OCI-LY3 (cell line): ENCODE data around the gene ELOVL2.

Source experiments
- H2AFZ ChIP-seq: fragments of 200-600, 300-600 bp; shearing (Covaris generic); 2 replicates; pipeline ENCODE4 v1.6.0; 2014; ENCODE audit warnings: antibody characterized with exemption, low read depth, low read length
- H3K27ac ChIP-seq: fragments of 200-600, 300-600 bp; sonication (generic); 2 replicates; pipeline ENCODE4 v1.5.1; 2014; ENCODE audit warnings: mild to moderate bottlenecking, low read length, moderate library complexity, mixed read lengths
- H3K27me3 ChIP-seq: fragments of 200-600, 300-600 bp; sonication (generic); 2 replicates; pipeline ENCODE4 v1.6.1; 2014; ENCODE audit warnings: low read depth, low read length, mixed read lengths
- H3K36me3 ChIP-seq: fragments of 200-600, 300-600 bp; sonication (generic); replicated peaks from 2 replicates; pipeline ENCODE3; 2014; ENCODE audit warnings: low read depth, low read length, mixed read lengths
- H3K4me1 ChIP-seq: fragments of 300-600, 200-600 bp; sonication (generic); 2 replicates; pipeline ENCODE4 v1.6.1; 2014; ENCODE audit warnings: low read length, mixed read lengths
- H3K4me2 ChIP-seq: fragments of 200-600, 300-600 bp; sonication (generic); 2 replicates; pipeline ENCODE4 v1.6.1; 2014; ENCODE audit warnings: low read length, mixed read lengths
- H3K4me3 ChIP-seq: fragments of 300-600, 200-600 bp; sonication (generic); 2 replicates; pipeline ENCODE4 v1.5.1; 2014; ENCODE audit warnings: antibody characterized with exemption, mild to moderate bottlenecking, low read length, moderate library complexity
- H3K79me2 ChIP-seq: fragments of 300-600, 200-600 bp; shearing (Covaris generic); 2 replicates; pipeline ENCODE4 v1.6.1; 2014; ENCODE audit warnings: mild to moderate bottlenecking, low read length, mixed read lengths
- H3K9ac ChIP-seq: fragments of 300-600, 200-600 bp; shearing (Covaris generic); 2 replicates; pipeline ENCODE4 v1.6.0; 2014; ENCODE audit warnings: mild to moderate bottlenecking, low read length, moderate library complexity
- H3K9me3 ChIP-seq: fragments of 200-600, 300-600 bp; shearing (Covaris generic); 2 replicates; pipeline ENCODE4 v1.6.1; 2014; ENCODE audit warnings: low read length, mixed read lengths; ENCODE audit not compliant: insufficient read depth
- H4K20me1 ChIP-seq: fragments of 200-600, 300-600 bp; sonication (generic); 2 replicates; pipeline ENCODE4 v1.6.1; 2016; ENCODE audit warnings: low read length, mixed read lengths; ENCODE audit not compliant: insufficient read depth
- CTCF ChIP-seq: fragments of 200-600, 300-600 bp; sonication (generic); IDR thresholded peaks from 2 replicates; pipeline ENCODE4 v1.5.1; 2014; ENCODE audit warnings: antibody characterized with exemption, low read length, low read depth
- EZH2phosphoT487 ChIP-seq: fragments of 200-600 bp; shearing (Covaris generic); IDR thresholded peaks from 2 replicates; pipeline ENCODE4 v1.6.1; 2018; ENCODE audit warnings: antibody characterized with exemption, mixed run types, low read depth

ELOVL2 gene

GRCh38 chr6:11012976-11013720 is 31.0 kb downstream of the ELOVL2 start:
- no peaks in the 10 kb centered on the region for H3K36me3 ChIP-seq
- H3K79me2 ChIP-seq, result no peaks in the 10 kb centered on the region
- no peak overlapping the region for H3K4me2 ChIP-seq
- no peak overlapping the region for H3K9ac ChIP-seq
- no peak overlapping the region for H3K4me3 ChIP-seq
- peaks cover 4% of the 10 kb centered on the region for H3K4me1 ChIP-seq
- H3K27me3 ChIP-seq, result no peaks in the 10 kb centered on the region
- H3K27ac ChIP-seq, result no peak overlapping the region
- TF ChIP-seq CTCF (no peak), EZH2phosphoT487 (no peak)
- no peaks in the 10 kb centered on the region for H4K20me1 ChIP-seq
- no peak overlapping the region for H2AFZ ChIP-seq
- no peaks in the 10 kb centered on the region for H3K9me3 ChIP-seq

GRCh38 chr6:11012295-11012754 is 31.8 kb downstream of the ELOVL2 start:
- peaks cover 9% of the 10 kb centered on the region for H3K4me1 ChIP-seq

GRCh38 chr6:11011787-11012234 is 32.3 kb downstream of the ELOVL2 start:
- Histone ChIP-seq H3K4me3 (no peak overlapping the region), H4K20me1 (no peaks in the 10 kb centered on the region), H3K9me3 (no peaks in the 10 kb centered on the region), H3K9ac (no peak overlapping the region), H3K4me2 (no peak overlapping the region), H2AFZ (no peak overlapping the region), H3K27me3 (no peaks in the 10 kb centered on the region), H3K79me2 (no peaks in the 10 kb centered on the region), H3K36me3 (no peaks in the 10 kb centered on the region), H3K4me1 (peaks cover 9% of the 10 kb centered on the region), H3K27ac (no peak overlapping the region)
- no peak for TF ChIP-seq EZH2phosphoT487
- no peak for TF ChIP-seq CTCF

More at GRCh38 chr6:11012295-11012754, 31.8 kb downstream of the ELOVL2 start:
- H2AFZ ChIP-seq, result no peak overlapping the region
- no peaks in the 10 kb centered on the region for H3K79me2 ChIP-seq
- no peaks in the 10 kb centered on the region for H3K27me3 ChIP-seq
- H3K27ac ChIP-seq, result no peak overlapping the region
- no peak overlapping the region for H3K4me2 ChIP-seq
- TF ChIP-seq CTCF (no peak), EZH2phosphoT487 (no peak)
- H3K4me3 ChIP-seq, result no peak overlapping the region
- H3K36me3 ChIP-seq, result no peaks in the 10 kb centered on the region
- H3K9ac ChIP-seq, result no peak overlapping the region
- H4K20me1 ChIP-seq, result no peaks in the 10 kb centered on the region
- no peaks in the 10 kb centered on the region for H3K9me3 ChIP-seq

- no peaks in the 10 kb centered on the region for H3K36me3 ChIP-seq
- H3K4me3 ChIP-seq, result no peak overlapping the region
- H3K9me3 ChIP-seq, result no peaks in the 10 kb centered on the region
- H2AFZ ChIP-seq, result no peak overlapping the region
- H4K20me1 ChIP-seq, result no peaks in the 10 kb centered on the region
- H3K9ac ChIP-seq, result no peak overlapping the region
- H3K27ac ChIP-seq, result no peak overlapping the region
- peaks cover 9% of the 10 kb centered on the region for H3K4me1 ChIP-seq
- TF ChIP-seq EZH2phosphoT487, result no peak
- no peak for TF ChIP-seq CTCF
- H3K27me3 ChIP-seq, result no peaks in the 10 kb centered on the region
- no peaks in the 10 kb centered on the region for H3K79me2 ChIP-seq
- no peak overlapping the region for H3K4me2 ChIP-seq
Observed at GRCh38 chr6:11009353-11009752, 34.8 kb downstream of the ELOVL2 start.
